Gastroesophageal sphincter (tissue), 3 donors: ENCODE results near the gene TMEM114.

Experiments
- CTCF ChIP-seq, 4 experiments: fragments of 200-600 bp in 2 of 4; fragments of 450-650 bp in 2 of 4; sonication (generic) in 1 of 4; IDR thresholded peaks; one replicate each; pipeline ENCODE4 v1.5.1; 2017 to 2019; ENCODE audit warnings: antibody characterized with exemption in 4 of 4, mild to moderate bottlenecking in 2 of 4, moderate library complexity in 2 of 4
- EP300 ChIP-seq: sonication (generic); formaldehyde crosslinking; IDR thresholded peaks from one replicate; pipeline ENCODE4 v1.6.1; 2017; ENCODE audit warnings: antibody characterized with exemption, mild to moderate bottlenecking
- POLR2A ChIP-seq, 2 donors: fragments of 450-650 bp; IDR thresholded peaks; one replicate each; pipeline ENCODE4 v1.6.1; 2017; ENCODE audit warnings: antibody characterized with exemption in 2 of 2, mild to moderate bottlenecking in 2 of 2, moderate library complexity in 1 of 2
- POLR2AphosphoS5 ChIP-seq: sonication (generic); formaldehyde crosslinking; IDR thresholded peaks from one replicate; pipeline ENCODE4 v1.6.1; 2017; ENCODE audit warnings: antibody characterized with exemption

- TF ChIP-seq CTCF (IDR thresholded peaks at IDR 0.05) (no peak), POLR2A (IDR thresholded peaks at IDR 0.05) (no peak), EP300 (no peak), POLR2AphosphoS5 (no peak)
These were observed 38.7 kb downstream of the TMEM114 start for GRCh38 chr16:8551388-8552332.
